MM.1S (cell line): ENCODE data around the gene ZNF470.

ENCODE experiments used
- CTCF ChIP-seq: fragments of 300-600 bp; sonication (generic); IDR thresholded peaks from 2 replicates; pipeline ENCODE4 v1.5.1; 2016; ENCODE audit warnings: antibody characterized with exemption, low read length, mixed read lengths
- EZH2 ChIP-seq: fragments of 300-600 bp; sonication (generic); optimal IDR thresholded peaks from 2 replicates; pipeline ENCODE3; 2017; ENCODE audit warnings: low read depth, mild to moderate bottlenecking, antibody characterized with exemption, low read length, mixed read lengths
- EZH2phosphoT487 ChIP-seq: fragments of 300-600 bp; sonication (generic); IDR thresholded peaks from 2 replicates; pipeline ENCODE4 v1.6.1; 2018; ENCODE audit warnings: antibody characterized with exemption, low read length

- peak; percentile 50 for TF ChIP-seq CTCF
- TF ChIP-seq EZH2: no peak
- TF ChIP-seq EZH2phosphoT487: no peak
These were observed 19.7 kb upstream of the ZNF470 start for GRCh38 chr19:56547535-56547934.
